Measurements from ENCODE around the gene SYNM.
A peak's percentile ranks its signal among the peaks of the same experiment; 100 is the strongest.

- no peak for TF ChIP-seq POLR2AphosphoS5 (IDR thresholded peaks at IDR 0.05; ENCODE audit: low read depth)
- no peak for TF ChIP-seq JUNB (IDR thresholded peaks at IDR 0.05; ENCODE audit: unreplicated experiment)
- TF ChIP-seq CTCF (conservative IDR thresholded peaks at IDR 0.05; ENCODE audit: low read depth in 2 of 2): peak in 1 of 2 experiments; percentile 9; a peak in 1 of 4 replicates
- TF ChIP-seq REST (IDR thresholded peaks at IDR 0.05; ENCODE audit: unreplicated experiment): no peak
- no peak for TF ChIP-seq EZH2 (IDR thresholded peaks at IDR 0.05; ENCODE audit: low read depth, unreplicated experiment)
- TF ChIP-seq ZNF114 (CRISPR knock-in tag; IDR thresholded peaks at IDR 0.05): no peak
- TF ChIP-seq EZH2phosphoT487 (IDR thresholded peaks at IDR 0.05; ENCODE audit: unreplicated experiment): no peak
- TF ChIP-seq CREB1 (CRISPR knock-in tag; IDR thresholded peaks at IDR 0.05; ENCODE audit: low read depth): no peak
- no peak for TF ChIP-seq NANOG (IDR thresholded peaks at IDR 0.05; ENCODE audit: borderline replicate concordance)
- no peak for TF ChIP-seq ZNF331 (CRISPR knock-in tag; IDR thresholded peaks at IDR 0.05; ENCODE audit: low read depth)
- TF ChIP-seq ETS1 (IDR thresholded peaks at IDR 0.05): no peak
- TF ChIP-seq STAT1 (IDR thresholded peaks at IDR 0.05; ENCODE audit: unreplicated experiment): no peak
These were observed 8.8 kb downstream of the SYNM start for GRCh38 chr15:99113547-99114271.
